Measurements from ENCODE around the gene KLF5. TPM values are rescaled to one million over a fixed set of nuclear protein-coding genes. Genes with fewer than 3 reads are reported as not detected.
"Not testable (repeated sequence)": the region's sequence is repeated elsewhere in the genome, so short reads cannot be mapped to it uniquely, and the experiment has no call there.

Gene KLF5
- total RNA-seq, 1 donor from 2014 or later: 23.0 TPM

DNA sequence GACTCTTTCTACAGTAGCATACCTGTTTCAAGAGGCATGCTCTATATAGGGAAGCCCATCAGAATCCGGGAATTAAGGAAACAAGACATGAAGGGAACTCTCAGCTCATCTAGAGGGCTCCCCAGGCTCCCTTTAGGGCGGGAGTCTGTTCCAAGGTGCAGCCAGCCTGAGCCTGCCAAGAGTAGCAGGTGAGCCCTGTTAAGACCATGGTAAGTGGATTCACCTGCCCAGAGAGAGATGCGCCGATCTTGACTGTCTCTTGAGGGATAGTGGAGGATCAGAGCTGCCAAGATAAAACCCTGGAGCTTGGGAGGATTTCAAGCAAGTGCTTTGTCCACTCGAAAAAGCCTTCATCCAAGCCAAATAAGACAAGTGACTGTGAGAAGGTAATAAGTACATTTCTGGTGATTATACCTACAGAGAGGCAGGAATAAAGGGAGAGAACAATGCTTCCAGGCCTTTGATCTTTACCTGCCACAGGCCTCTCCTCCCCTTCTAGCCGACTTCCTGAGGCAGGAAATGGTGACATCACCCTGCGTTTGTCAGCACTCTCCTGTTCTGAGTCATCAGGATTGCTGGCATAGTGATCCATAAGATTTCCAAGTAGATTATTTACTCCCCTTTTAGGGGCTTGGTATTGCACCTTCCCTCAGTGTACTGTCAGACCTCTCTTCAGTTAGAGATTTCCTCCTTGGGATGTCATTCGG, 31.5 kb downstream of the KLF5 start:
- TF ChIP-seq, protein P1, sequence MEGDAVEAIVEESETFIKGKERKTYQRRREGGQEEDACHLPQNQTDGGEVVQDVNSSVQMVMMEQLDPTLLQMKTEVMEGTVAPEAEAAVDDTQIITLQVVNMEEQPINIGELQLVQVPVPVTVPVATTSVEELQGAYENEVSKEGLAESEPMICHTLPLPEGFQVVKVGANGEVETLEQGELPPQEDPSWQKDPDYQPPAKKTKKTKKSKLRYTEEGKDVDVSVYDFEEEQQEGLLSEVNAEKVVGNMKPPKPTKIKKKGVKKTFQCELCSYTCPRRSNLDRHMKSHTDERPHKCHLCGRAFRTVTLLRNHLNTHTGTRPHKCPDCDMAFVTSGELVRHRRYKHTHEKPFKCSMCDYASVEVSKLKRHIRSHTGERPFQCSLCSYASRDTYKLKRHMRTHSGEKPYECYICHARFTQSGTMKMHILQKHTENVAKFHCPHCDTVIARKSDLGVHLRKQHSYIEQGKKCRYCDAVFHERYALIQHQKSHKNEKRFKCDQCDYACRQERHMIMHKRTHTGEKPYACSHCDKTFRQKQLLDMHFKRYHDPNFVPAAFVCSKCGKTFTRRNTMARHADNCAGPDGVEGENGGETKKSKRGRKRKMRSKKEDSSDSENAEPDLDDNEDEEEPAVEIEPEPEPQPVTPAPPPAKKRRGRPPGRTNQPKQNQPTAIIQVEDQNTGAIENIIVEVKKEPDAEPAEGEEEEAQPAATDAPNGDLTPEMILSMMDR (IDR thresholded peaks at IDR 0.05; ENCODE audit: insufficient read depth, low read length, poor library complexity, severe bottlenecking): no peak
- H3K36me3 ChIP-seq (ENCODE audit: control insufficient read depth, insufficient read depth, low read length): no peaks in the 10 kb centered on the region
- no peak overlapping the region for H3K4me3 ChIP-seq (ENCODE audit: low read depth, low read length)
- peak; percentile 97 for DNase-seq (ENCODE audit: low read depth)
- no peaks in the 10 kb centered on the region for H3K27me3 ChIP-seq (ENCODE audit: control insufficient read depth, insufficient read depth, low read length)

DNA sequence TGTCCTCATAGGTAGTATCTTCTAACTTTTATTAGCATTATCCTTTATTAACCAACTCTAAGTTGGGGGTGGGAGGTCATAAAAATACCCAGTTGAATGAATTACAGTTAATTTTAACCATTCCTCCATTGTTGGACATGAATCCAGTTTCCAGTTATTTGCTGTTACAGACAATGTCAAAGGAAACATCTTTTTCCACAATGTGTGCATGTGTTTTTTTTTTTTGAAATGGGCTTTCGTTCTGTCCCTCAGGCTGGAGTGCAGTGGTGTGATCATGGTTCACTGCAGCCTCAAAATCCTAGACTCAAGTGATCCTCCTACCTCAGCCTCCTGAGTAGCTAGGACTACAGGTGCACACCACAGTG, 32.0 kb downstream of the KLF5 start:
- DNase-seq (ENCODE audit: low read depth): no peak
- H3K36me3 ChIP-seq (ENCODE audit: control insufficient read depth, insufficient read depth, low read length): no peaks in the 10 kb centered on the region
- H3K27me3 ChIP-seq (ENCODE audit: control insufficient read depth, insufficient read depth, low read length): no peaks in the 10 kb centered on the region
- TF ChIP-seq, protein P1 (IDR thresholded peaks at IDR 0.05; ENCODE audit: insufficient read depth, low read length, poor library complexity, severe bottlenecking): no peak
- no peak overlapping the region for H3K4me3 ChIP-seq (ENCODE audit: low read depth, low read length)

DNA sequence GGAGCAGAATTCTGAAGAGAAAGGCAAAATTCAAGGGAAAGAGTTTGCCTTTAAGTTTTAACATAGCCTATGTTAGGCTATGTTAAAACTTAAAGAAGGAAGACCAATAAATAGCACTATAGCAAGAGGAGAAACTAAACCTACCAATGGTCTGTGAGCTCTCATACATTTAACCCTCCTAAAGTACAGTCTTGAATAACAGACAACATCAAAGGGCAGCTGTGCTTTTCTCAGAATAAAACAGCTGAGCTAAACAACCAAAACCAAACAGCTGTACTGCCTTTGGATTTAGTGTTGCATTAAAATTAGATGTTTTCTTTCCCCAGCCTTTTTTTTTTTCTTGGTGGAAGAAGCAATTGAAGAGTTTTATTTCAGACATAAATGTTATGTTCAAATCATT, 34.0 kb downstream of the KLF5 start:
- Histone ChIP-seq H3K27me3 (ENCODE audit: control insufficient read depth, insufficient read depth, low read length) (no peaks in the 10 kb centered on the region), H3K4me3 (ENCODE audit: low read depth, low read length) (no peak overlapping the region), H3K36me3 (ENCODE audit: control insufficient read depth, insufficient read depth, low read length) (no peaks in the 10 kb centered on the region)
- no peak for DNase-seq (ENCODE audit: low read depth)
- TF ChIP-seq, protein P1 (IDR thresholded peaks at IDR 0.05; ENCODE audit: insufficient read depth, low read length, poor library complexity, severe bottlenecking): no peak

DNA sequence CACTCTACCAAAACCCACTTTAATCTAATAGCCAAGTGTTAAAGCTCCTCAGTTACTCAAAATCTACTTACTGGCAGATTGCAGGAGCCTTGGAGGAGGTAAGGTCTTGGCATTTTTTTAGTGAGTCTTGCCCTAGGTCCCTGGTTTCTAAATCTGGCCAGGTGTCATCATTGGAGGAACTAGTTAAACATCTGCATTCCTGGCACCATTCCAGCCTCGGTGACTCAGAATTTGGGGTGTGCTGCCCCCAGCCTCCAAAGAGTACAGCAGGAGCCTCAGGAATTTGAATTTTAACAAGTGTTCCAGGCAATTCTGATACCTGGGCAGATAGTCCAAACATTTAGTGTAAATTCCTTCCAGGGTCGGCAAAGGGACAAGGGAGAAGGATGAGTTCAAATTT, 37.4 kb downstream of the KLF5 start:
- no peak for DNase-seq (ENCODE audit: low read depth)

DNA sequence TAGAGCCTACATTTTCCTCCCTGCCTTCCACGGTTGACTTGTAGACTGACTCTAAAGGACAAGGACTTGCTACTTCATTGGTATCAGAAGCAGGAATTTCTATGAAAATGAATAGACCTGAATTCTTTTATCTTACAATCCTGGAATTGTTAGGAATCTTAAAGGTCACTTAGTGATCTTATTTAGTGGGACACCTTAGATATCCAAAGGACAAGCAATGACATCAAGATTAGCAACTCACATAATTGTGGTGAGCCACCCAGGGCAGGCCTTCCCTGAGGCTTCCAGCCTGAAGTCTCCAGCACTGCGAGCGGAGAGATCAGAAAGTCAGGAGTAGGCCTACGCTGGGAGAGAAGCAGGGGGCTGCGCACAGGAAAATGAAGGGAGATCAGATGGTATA, 37.8 kb downstream of the KLF5 start:
- TF ChIP-seq, protein P1 (IDR thresholded peaks at IDR 0.05; ENCODE audit: insufficient read depth, low read length, poor library complexity, severe bottlenecking): no peak
- DNase-seq (ENCODE audit: low read depth): no peak

More for the DNA sequence above, 37.4 kb downstream of the KLF5 start:
- Histone ChIP-seq H3K36me3 (ENCODE audit: control insufficient read depth, insufficient read depth, low read length) (no peaks in the 10 kb centered on the region), H3K4me3 (ENCODE audit: low read depth, low read length) (no peak overlapping the region), H3K27me3 (ENCODE audit: control insufficient read depth, insufficient read depth, low read length) (no peaks in the 10 kb centered on the region)
- TF ChIP-seq, protein P1 (IDR thresholded peaks at IDR 0.05; ENCODE audit: insufficient read depth, low read length, poor library complexity, severe bottlenecking): no peak

DNA sequence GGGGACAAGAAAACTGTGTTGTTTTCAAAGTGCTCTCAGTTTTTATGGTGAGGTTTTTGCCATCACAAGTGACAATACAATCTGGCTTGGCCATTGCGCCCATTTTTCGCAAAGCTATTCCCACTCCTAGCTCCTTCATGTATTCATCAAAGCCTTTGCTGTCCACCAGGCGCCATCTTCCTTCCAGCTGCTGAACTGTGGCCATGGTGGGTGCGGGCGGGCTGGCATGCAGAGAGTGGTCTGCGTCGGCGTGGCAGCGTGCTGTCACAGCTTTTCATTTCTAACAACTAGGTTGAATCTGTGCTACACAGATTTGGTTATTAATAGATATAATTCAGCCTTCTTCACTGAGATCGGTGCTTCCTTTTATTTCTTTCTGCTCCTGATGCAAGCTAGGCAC, 42.0 kb downstream of the KLF5 start:
- H3K36me3 ChIP-seq (ENCODE audit: control insufficient read depth, insufficient read depth, low read length); H3K4me3 ChIP-seq (ENCODE audit: low read depth, low read length); DNase-seq (ENCODE audit: low read depth); H3K27me3 ChIP-seq (ENCODE audit: control insufficient read depth, insufficient read depth, low read length): not testable (repeated sequence)

More for the DNA sequence above, 37.8 kb downstream of the KLF5 start:
- Histone ChIP-seq H3K27me3 (ENCODE audit: control insufficient read depth, insufficient read depth, low read length) (no peaks in the 10 kb centered on the region), H3K36me3 (ENCODE audit: control insufficient read depth, insufficient read depth, low read length) (no peaks in the 10 kb centered on the region), H3K4me3 (ENCODE audit: low read depth, low read length) (no peak overlapping the region)
